ENCODE results near the gene ZNF74.
"Not testable (repeated sequence)": the region's sequence is repeated elsewhere in the genome, so short reads cannot be mapped to it uniquely, and the experiment has no call there.

Gene ZNF74

DNA sequence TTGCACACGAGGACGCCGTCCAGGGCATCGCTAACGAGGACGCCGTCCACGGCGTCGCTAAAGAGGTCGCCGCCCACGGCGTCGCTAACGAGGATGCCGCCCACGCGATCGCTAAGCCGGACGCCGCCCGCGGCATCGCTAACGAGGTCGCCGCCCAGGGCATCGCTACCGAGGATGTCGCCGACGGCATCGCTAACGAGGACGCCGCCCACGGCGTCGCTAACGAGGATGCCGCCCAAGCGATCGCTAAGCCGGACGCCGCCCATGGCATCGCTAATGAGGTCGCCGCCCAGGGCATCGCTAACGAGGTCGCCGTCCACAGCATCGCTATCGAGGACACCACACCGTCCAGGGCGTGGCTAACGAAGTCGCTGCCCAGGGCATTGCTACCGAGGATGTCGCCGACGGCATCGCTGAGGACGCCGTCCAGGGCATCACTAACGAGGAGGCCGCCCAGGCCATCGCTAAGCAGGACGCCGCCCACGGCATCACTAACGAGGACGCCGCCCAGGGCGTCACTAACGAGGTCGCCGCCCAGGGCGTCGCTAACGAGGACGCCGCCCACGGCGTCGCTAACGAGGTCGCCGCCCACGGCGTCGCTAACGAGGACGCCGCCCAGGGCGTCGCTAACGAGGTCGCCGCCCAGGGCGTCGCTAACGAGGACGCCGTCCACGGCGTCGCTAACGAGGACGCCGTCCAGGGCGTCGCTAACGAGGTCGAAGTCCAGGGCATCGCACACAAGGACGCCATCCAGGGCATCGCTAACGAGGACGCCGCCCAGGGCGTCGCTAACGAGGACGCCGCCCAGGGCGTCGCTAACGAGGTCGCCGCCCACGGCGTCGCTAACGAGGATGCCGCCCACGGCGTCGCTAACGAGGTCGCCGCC lies 32.8 kb upstream of the ZNF74 start:
- H3K4me1 ChIP-seq (ENCODE audit: control insufficient read depth in 5 of 5, insufficient read depth in 5 of 5, low read length in 5 of 5); H3K27ac ChIP-seq (ENCODE audit: low read depth, low read length); H3K36me3 ChIP-seq (ENCODE audit: control insufficient read depth in 5 of 5, insufficient read depth in 5 of 5, low read length in 5 of 5); H3K4me3 ChIP-seq (ENCODE audit: low read depth in 1 of 5, low read length in 5 of 5); H3K9me3 ChIP-seq (ENCODE audit: control insufficient read depth in 5 of 5, low read length in 5 of 5); H3K27me3 ChIP-seq (ENCODE audit: control insufficient read depth in 5 of 5, insufficient read depth in 4 of 5, low read length in 5 of 5); H3K9ac ChIP-seq (ENCODE audit: low read length in 5 of 5): not testable (repeated sequence)

DNA sequence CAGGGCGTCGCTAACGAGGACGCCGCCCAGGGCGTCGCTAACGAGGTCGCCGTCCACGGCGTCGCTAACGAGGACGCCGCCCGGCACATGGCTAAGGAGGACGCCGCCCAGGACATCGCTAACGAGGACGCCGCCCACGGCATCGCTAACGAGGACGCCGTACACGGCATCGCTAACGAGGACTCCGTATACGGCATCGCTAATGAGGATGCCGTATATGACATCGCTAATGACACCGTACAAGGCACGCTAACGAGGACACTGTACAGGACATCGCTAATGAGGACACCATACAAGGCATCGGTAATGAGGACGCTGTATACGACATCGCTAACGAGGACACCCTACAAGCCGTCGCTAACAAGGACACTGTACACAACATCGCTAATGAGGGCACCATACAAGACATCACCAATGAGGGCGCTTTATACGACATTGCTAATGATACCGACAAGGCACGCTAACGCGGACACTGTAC lies 32.2 kb upstream of the ZNF74 start:
- H3K4me1 ChIP-seq (ENCODE audit: control insufficient read depth in 5 of 5, insufficient read depth in 5 of 5, low read length in 5 of 5); H3K9ac ChIP-seq (ENCODE audit: low read length in 5 of 5); H3K27ac ChIP-seq (ENCODE audit: low read depth, low read length): not testable (repeated sequence)

DNA sequence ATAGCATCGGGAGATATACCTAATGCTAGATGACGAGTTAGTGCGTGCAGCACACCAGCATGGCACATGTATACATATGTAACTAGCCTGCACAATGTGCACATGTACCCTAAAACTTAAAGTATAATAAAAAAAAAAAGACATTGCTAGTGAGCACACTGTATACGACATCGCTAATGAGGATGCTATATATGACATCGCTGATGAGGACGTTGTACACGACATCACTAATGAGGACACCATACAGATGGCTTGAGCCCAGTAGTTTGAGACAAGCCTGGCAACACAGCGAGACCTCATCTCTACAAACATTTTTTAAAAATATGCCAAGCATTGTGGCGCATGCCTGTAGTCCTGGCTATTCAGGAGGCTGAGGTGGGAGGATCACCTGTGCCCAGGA lies 31.5 kb upstream of the ZNF74 start:
- H3K36me3 ChIP-seq (ENCODE audit: control insufficient read depth in 5 of 5, insufficient read depth in 5 of 5, low read length in 5 of 5); H3K27me3 ChIP-seq (ENCODE audit: control insufficient read depth in 5 of 5, insufficient read depth in 4 of 5, low read length in 5 of 5); H3K27ac ChIP-seq (ENCODE audit: low read depth, low read length); H3K4me3 ChIP-seq (ENCODE audit: low read depth in 1 of 5, low read length in 5 of 5); H3K4me1 ChIP-seq (ENCODE audit: control insufficient read depth in 5 of 5, insufficient read depth in 5 of 5, low read length in 5 of 5); H3K9me3 ChIP-seq (ENCODE audit: control insufficient read depth in 5 of 5, low read length in 5 of 5); H3K9ac ChIP-seq (ENCODE audit: low read length in 5 of 5): not testable (repeated sequence)

More for the DNA sequence above, 32.2 kb upstream of the ZNF74 start:
- not testable (repeated sequence) for H3K9me3 ChIP-seq (ENCODE audit: control insufficient read depth in 5 of 5, low read length in 5 of 5); H3K36me3 ChIP-seq (ENCODE audit: control insufficient read depth in 5 of 5, insufficient read depth in 5 of 5, low read length in 5 of 5); H3K27me3 ChIP-seq (ENCODE audit: control insufficient read depth in 5 of 5, insufficient read depth in 4 of 5, low read length in 5 of 5); H3K4me3 ChIP-seq (ENCODE audit: low read depth in 1 of 5, low read length in 5 of 5)

DNA sequence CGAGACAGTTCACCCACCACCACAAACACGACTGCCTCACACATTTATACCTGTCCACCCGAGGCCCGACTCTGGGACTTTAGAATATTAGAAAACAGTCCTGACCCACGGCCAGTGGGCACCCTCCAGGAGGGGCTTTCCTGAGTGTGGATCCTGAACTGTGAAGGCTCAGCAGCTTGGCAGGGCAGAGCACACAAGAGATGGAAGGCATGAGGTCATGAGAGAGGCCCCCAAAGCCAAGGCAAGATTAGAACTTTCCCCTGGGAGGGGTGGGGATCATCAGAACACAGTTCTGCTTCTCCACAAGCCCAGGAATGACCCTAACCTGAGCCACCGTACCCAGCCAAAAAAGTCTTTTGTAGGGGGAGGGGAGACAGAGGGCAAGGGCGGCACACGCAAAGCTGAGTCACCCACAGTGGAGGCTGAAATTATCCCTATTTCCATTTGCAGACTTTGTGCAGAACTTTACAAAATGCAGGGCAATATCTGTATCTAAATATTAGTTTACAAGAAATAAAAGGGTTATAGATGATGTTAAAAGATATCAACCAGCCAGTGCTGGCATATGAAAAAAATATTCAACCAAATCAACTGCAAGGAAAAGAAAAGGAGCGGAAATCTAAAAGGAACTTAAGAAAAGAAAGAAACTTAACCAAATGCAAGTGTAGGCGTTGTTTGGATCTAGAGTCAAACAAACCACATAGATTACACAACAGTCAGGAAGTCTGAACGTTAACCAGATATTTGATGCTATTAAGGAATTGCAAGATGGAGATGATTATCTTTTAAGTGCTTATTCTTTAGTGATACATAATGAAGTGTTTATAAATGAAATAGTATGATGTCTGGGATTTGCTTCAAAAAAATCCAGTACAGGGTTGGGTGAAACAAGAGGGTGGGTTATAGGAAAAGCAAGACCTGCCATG lies 29.4 kb upstream of the ZNF74 start:
- not testable (repeated sequence) for H3K4me1 ChIP-seq (ENCODE audit: control insufficient read depth in 5 of 5, insufficient read depth in 5 of 5, low read length in 5 of 5); H3K9me3 ChIP-seq (ENCODE audit: control insufficient read depth in 5 of 5, low read length in 5 of 5); H3K9ac ChIP-seq (ENCODE audit: low read length in 5 of 5); H3K27ac ChIP-seq (ENCODE audit: low read depth, low read length); H3K36me3 ChIP-seq (ENCODE audit: control insufficient read depth in 5 of 5, insufficient read depth in 5 of 5, low read length in 5 of 5); H3K4me3 ChIP-seq (ENCODE audit: low read depth in 1 of 5, low read length in 5 of 5); H3K27me3 ChIP-seq (ENCODE audit: control insufficient read depth in 5 of 5, insufficient read depth in 4 of 5, low read length in 5 of 5)

- not testable (repeated sequence) for H3K9ac ChIP-seq (ENCODE audit: low read length in 5 of 5); H3K27ac ChIP-seq (ENCODE audit: low read depth, low read length); H3K4me1 ChIP-seq (ENCODE audit: control insufficient read depth in 5 of 5, insufficient read depth in 5 of 5, low read length in 5 of 5); H3K9me3 ChIP-seq (ENCODE audit: control insufficient read depth in 5 of 5, low read length in 5 of 5); H3K4me3 ChIP-seq (ENCODE audit: low read depth in 1 of 5, low read length in 5 of 5); H3K36me3 ChIP-seq (ENCODE audit: control insufficient read depth in 5 of 5, insufficient read depth in 5 of 5, low read length in 5 of 5); H3K27me3 ChIP-seq (ENCODE audit: control insufficient read depth in 5 of 5, insufficient read depth in 4 of 5, low read length in 5 of 5)
Observed at GRCh38 chr22:20366841-20367240, 27.1 kb upstream of the ZNF74 start.

DNA sequence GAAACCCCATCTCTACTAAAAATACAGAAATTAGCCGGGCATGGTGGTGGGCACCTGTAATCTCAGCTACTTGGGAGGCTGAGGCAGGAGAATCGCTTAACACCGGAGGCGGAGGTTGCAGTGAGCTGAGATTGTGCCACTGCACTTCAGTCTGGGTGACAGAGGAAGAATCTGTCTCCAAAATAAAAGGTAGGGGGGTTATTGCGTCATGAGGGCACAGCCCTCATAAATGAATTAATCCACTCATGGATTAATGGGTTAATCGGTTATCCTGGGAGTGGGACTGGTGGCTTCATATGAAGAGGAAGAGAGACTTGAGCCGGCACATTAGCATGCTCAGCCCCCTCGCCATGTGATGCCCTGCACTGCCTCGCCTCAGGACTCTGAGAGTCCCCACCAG lies 25.1 kb upstream of the ZNF74 start:
- H3K4me3 ChIP-seq (ENCODE audit: low read depth in 1 of 5, low read length in 5 of 5); H3K4me1 ChIP-seq (ENCODE audit: control insufficient read depth in 5 of 5, insufficient read depth in 5 of 5, low read length in 5 of 5); H3K9me3 ChIP-seq (ENCODE audit: control insufficient read depth in 5 of 5, low read length in 5 of 5); H3K27me3 ChIP-seq (ENCODE audit: control insufficient read depth in 5 of 5, insufficient read depth in 4 of 5, low read length in 5 of 5); H3K36me3 ChIP-seq (ENCODE audit: control insufficient read depth in 5 of 5, insufficient read depth in 5 of 5, low read length in 5 of 5); H3K9ac ChIP-seq (ENCODE audit: low read length in 5 of 5); H3K27ac ChIP-seq (ENCODE audit: low read depth, low read length): not testable (repeated sequence)

- not testable (repeated sequence) for H3K27ac ChIP-seq (ENCODE audit: low read depth, low read length); H3K36me3 ChIP-seq (ENCODE audit: control insufficient read depth in 5 of 5, insufficient read depth in 5 of 5, low read length in 5 of 5); H3K9me3 ChIP-seq (ENCODE audit: control insufficient read depth in 5 of 5, low read length in 5 of 5); H3K4me3 ChIP-seq (ENCODE audit: low read depth in 1 of 5, low read length in 5 of 5); H3K4me1 ChIP-seq (ENCODE audit: control insufficient read depth in 5 of 5, insufficient read depth in 5 of 5, low read length in 5 of 5); H3K9ac ChIP-seq (ENCODE audit: low read length in 5 of 5); H3K27me3 ChIP-seq (ENCODE audit: control insufficient read depth in 5 of 5, insufficient read depth in 4 of 5, low read length in 5 of 5)
Observed at GRCh38 chr22:20371687-20372086, 22.3 kb upstream of the ZNF74 start.

DNA sequence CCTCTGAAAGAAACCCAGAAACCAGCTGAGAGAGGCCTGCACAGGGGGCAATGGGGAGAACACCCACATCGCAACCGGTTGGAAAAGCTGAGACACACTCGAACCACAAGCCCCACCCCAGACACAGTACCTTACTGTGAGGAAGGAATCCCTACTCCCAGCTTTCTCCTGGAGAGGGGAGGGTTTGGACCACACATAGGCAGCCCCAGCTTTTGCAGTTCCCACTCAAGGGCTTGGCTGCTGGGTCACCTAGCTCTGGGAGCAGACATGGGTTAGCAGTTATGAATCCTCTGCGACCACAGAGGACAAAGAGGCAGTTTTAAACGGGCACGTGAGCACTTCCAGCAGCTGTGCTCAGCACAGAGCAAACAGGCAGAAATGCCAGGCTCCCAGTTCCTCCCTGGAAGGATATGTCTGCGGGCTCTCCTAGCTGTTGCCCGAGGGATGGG lies 21.5 kb upstream of the ZNF74 start:
- H3K27ac ChIP-seq (ENCODE audit: low read depth, low read length); H3K27me3 ChIP-seq (ENCODE audit: control insufficient read depth in 5 of 5, insufficient read depth in 4 of 5, low read length in 5 of 5); H3K4me1 ChIP-seq (ENCODE audit: control insufficient read depth in 5 of 5, insufficient read depth in 5 of 5, low read length in 5 of 5); H3K36me3 ChIP-seq (ENCODE audit: control insufficient read depth in 5 of 5, insufficient read depth in 5 of 5, low read length in 5 of 5); H3K4me3 ChIP-seq (ENCODE audit: low read depth in 1 of 5, low read length in 5 of 5); H3K9ac ChIP-seq (ENCODE audit: low read length in 5 of 5); H3K9me3 ChIP-seq (ENCODE audit: control insufficient read depth in 5 of 5, low read length in 5 of 5): not testable (repeated sequence)

DNA sequence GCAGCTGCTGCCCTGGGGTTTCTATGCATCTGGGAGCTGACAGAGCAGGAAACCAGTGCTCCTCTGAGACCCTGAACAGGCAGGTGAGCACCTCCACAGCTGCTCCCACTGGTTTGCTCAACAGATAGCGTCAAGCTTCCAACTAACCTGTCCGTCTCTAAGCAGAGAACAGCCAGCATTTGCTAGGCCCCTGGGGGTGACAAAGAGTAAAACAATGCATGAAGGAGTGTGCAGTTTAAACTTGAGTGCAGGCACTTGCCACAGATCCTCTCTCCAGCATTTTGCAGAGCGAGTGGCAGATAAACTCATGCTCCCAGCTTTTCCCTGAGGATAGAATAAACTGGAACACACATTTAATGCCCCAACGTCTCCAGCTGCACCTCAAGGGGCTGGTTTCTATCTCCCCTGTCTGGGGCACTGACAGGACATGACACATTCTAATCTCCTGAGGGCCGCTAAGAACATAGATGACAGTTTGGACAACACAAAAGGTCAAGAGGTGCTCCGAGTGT lies 20.7 kb upstream of the ZNF74 start:
- H3K4me1 ChIP-seq (ENCODE audit: control insufficient read depth in 5 of 5, insufficient read depth in 5 of 5, low read length in 5 of 5); H3K9ac ChIP-seq (ENCODE audit: low read length in 5 of 5); H3K36me3 ChIP-seq (ENCODE audit: control insufficient read depth in 5 of 5, insufficient read depth in 5 of 5, low read length in 5 of 5); H3K9me3 ChIP-seq (ENCODE audit: control insufficient read depth in 5 of 5, low read length in 5 of 5); H3K27ac ChIP-seq (ENCODE audit: low read depth, low read length); H3K27me3 ChIP-seq (ENCODE audit: control insufficient read depth in 5 of 5, insufficient read depth in 4 of 5, low read length in 5 of 5); H3K4me3 ChIP-seq (ENCODE audit: low read depth in 1 of 5, low read length in 5 of 5): not testable (repeated sequence)

DNA sequence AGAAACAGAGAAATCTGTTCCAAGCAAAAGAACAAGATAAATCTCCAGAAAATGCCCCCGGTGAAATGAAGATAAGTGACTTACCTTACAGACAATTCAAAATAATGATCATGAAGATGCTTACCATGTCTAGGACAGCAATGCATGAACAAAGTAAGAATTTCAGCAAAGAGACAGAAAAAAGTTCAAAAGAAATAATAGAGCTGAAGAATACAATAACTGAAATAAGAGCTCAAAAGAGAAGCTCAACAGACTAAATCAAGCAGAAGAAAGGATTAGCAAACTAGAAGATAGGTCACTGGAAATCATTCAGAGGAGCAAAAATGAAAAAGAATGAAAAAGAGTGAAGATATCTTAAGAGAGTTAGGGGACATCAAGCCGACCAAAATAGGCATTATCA lies 19.8 kb upstream of the ZNF74 start:
- H3K36me3 ChIP-seq (ENCODE audit: control insufficient read depth in 5 of 5, insufficient read depth in 5 of 5, low read length in 5 of 5); H3K27me3 ChIP-seq (ENCODE audit: control insufficient read depth in 5 of 5, insufficient read depth in 4 of 5, low read length in 5 of 5); H3K9ac ChIP-seq (ENCODE audit: low read length in 5 of 5); H3K4me1 ChIP-seq (ENCODE audit: control insufficient read depth in 5 of 5, insufficient read depth in 5 of 5, low read length in 5 of 5); H3K27ac ChIP-seq (ENCODE audit: low read depth, low read length); H3K4me3 ChIP-seq (ENCODE audit: low read depth in 1 of 5, low read length in 5 of 5); H3K9me3 ChIP-seq (ENCODE audit: control insufficient read depth in 5 of 5, low read length in 5 of 5): not testable (repeated sequence)

Data from subcutaneous abdominal adipose tissue (tissue), 5 donors.